GM19023 (cell line): ENCODE data around the gene RANBP10.

Source experiments
- ATAC-seq: cut with Tn5 transposase; IDR thresholded peaks from one replicate; pipeline ENCODE4 v1.9.1; 2021; ENCODE audit warnings: mild to moderate bottlenecking, moderate library complexity; ENCODE audit not compliant: unreplicated experiment

RANBP10 gene

DNA sequence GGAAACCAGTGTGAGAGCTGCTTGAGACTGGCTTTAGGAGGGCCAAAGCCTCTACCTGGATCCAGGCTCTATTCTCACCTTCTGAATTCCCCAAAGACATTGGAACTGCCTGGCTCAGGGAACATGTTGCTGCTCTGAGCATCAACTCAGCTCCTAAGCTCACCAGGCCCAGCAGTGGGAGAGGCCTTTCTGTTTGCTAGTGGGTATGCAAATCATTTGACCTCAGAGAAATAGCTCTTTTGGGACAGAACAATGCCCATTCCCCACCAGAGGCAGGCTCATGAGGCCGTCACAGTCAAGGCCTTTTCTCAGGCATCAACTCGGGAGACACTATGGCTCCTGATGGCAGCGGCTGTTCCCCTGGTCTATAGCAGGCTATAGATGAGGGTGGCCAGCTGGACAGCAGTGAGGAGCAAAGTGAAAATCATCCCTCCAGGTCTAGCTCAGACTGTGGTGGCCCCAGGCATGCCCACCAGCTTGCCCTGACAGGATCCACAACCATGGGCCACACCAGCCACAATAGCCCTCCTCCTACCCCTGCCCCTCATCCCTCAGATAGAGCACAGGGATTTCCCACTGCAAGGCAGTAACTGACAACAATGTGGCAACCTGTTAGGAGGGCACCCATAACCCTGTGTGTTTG is 56.8 kb downstream of the RANBP10 start:
- ATAC-seq: no peak

DNA sequence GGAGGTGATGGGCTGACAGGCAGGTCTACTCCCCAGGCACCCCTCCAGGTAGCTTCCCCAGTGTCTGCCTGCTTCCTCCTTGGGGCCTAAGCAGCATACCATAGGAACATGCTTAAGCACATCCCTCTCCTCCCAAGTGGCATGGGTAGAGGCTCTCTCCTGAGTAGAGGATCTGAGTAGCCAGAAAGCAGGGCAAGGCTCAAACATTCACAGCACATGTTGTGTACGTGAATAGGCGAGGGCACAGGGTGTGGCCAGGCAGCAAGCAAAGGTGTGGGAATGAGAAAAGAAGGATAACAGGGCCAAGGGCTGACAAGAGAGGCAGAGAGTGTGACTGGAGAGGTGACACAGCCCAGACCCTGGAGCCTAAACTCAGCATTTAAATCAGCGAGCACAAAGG is 57.5 kb downstream of the RANBP10 start:
- no peak for ATAC-seq

DNA sequence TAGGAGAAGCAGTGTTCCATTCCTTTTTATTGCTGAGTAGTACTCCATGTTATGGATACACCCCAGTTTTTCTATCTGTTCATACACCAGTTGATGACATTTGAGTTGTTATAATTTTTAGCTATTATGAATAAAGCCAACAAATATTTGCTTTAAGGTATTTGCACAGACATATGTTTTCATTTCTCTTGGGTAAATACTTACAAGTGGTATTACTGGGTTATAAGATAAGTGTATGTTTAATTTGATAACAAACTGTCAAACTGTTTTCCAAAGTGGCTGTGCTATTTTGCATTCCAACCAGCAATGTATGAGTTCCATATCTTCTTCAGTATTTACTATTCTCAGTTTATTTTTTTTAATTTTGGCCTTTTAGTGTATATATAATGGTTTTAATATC is 59.5 kb downstream of the RANBP10 start:
- no peak for ATAC-seq

DNA sequence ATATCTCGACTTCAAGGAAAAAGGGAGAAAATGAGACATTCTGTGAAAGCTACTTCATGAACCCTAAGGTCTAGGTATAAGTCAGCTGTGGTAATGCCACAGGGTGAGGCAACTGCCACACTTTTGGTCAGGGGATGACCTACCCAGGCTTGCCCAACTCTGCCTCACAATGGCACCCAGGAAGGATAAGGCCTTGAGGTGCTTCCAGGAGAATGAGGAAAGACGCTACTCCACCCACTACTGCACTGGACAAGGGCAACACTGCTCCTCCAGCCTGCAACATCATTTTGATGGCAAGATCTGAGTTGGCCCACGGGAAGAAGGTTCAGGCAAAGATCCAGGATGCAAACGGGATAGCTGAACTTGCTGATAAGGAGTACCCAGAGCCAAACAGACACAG is 65.2 kb downstream of the RANBP10 start:
- no peak for ATAC-seq

DNA sequence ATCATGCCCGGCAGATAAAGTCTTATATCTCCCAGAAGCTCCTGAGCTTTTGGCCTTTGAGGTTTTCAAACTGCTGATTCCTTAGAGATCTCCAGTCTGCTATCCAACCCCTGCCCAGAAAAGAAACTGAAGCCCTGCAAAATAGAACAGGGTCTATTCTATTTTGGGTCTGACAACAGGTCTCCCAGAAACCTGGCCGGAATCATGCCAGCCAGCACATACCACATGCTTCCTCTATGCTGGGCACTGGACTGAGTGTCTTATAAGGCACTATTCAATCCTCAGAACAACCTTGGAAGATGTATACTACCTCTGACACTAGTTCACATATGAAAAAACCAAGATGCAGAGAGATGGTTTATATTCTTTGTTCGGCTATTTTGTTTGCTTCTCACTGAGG is 66.0 kb downstream of the RANBP10 start:
- no peak for ATAC-seq

DNA sequence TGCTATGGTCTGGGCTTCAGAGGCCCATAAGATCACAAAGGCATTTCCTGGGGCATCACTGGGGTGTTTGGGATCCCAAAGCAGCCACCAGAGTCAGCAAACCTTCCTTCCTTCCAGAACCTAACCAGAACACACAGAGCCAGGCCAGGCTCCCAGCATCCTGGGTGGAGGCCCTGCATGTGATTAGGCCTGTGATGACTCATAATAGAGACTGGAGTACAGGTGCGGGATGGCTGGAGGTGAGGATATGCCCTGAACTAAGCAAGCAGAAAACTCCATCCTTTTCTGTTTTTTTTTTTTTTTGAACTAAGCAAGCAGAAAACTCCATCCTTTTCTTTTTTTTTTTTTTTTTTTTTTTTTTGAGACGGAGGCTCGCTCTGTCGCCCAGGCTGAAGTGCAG is 69.5 kb downstream of the RANBP10 start:
- no peak for ATAC-seq

DNA sequence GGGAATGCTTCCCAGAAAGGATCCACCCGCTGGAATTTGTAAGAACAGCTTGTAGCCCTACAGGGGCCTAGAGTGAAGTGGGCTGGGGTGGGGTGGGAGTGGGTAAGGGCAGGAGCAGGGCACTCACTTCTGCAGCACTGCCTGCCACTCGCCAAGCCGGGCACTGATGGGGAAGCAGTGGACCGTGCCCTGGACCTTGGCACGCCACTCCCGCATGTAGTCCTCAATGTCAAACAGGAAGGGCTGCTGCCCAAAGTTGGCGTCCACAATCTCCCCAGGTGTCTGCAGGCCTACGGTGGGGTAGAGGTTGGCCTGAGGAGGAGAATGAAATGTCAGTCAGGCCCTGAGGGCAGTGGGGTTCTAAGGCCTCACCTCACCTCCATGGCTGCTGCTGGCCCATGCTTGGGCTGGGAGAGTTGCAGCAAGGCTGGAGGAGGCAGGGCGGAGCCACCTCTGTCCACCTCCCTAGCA is 71.6 kb downstream of the RANBP10 start:
- no peak for ATAC-seq

DNA sequence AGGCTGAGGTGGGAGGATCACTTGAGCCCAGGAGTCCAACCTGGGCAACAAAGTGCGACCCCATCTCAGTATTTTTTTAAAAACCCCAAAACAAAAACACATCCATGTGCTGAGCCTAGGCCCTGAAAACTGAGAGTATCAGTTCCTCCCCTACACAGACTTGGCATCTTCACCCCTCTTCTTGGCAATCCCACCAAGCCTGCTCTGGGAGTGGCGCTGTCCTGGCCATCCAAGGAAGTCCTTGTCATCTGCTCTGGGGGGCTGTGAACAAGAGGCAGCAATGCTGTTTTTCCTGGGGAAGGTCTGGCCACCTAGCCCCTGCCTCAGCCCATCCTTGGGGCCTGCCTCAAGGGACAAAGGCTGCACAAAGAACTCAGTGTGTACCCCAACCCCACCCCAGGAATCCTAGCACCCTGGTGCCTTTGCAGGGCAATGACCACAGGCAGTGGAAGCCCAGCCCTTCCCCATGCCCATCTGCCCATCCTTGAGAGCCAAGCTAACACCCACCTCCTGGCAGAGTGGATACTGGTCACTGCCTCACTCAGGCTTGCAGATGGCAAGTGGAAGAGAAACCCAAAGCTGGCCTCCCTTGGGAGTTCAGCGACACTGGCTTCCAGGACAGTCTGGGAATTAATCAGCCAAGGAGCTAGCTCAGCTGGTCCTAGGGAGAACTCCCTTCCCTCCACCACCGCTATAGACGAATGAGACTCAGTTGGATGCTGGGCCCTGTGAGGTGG is 72.5 kb downstream of the RANBP10 start:
- ATAC-seq: no peak

DNA sequence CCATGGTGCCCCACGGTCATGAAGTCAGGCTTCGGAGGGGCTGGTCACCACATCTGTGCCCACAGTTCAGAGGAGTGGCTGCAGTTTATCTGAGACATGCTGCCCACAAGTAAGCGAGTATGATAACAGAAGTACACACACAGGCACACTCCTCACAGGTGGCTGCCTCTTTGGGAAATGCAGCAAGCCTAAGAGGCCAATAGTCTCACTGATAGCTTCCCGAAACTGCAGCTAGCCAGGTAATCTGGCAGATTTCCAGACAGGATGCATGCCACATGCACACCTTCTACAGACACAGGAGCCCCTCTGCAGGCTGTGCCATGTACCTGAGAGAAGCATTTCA is 74.6 kb downstream of the RANBP10 start:
- no peak for ATAC-seq

DNA sequence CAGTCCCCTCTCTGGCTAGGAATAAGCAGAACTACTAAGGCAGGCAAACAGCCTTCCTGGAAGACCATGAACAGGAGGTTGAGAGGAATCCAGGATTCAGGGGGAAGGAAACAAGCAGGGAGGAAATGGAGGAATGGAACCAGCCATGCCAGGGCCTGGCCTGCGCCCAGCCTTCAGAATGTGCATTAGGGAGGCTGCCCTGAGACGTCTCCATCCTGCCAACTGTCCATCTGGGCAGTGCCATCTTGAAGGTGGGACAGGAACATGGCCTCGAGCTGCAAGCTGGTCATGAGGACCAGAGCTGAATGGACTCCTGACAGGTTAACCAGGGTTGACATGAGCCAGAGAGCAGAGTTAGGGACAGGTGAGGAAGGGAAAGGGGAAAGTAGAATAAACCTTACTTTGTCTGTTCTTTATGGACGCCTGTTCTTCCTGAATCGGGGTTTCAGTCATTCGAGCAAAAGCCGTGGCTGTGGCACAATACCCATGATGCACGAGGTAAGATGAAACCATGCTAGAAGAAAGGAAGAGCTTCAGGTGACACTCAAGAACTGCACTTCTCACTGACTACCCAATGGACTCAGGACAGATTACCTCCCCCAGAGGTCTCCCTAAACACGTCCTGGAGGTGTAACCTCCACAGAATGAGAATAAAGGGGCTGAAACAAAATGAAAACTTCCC is 75.1 kb downstream of the RANBP10 start:
- no peak for ATAC-seq

DNA sequence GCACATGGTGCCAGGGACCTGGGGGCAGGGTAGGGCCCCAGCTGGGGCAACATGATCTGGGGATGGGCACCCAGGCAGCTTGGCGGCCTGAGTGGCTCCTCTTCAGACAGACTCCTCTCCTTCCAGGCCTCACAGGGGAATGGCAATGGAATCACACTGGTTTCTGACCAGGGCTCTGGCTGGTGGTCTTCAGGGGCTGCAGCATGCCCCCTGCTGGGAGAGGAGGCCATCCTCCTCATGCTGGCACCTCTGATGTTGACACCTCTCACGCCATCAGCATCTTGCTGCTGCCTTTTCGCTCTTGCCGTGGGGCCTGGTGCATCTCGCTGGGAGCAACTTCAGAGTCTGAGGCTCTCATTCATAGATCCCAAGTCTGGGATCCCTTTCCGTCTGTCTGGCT is 76.0 kb downstream of the RANBP10 start:
- no peak for ATAC-seq

DNA sequence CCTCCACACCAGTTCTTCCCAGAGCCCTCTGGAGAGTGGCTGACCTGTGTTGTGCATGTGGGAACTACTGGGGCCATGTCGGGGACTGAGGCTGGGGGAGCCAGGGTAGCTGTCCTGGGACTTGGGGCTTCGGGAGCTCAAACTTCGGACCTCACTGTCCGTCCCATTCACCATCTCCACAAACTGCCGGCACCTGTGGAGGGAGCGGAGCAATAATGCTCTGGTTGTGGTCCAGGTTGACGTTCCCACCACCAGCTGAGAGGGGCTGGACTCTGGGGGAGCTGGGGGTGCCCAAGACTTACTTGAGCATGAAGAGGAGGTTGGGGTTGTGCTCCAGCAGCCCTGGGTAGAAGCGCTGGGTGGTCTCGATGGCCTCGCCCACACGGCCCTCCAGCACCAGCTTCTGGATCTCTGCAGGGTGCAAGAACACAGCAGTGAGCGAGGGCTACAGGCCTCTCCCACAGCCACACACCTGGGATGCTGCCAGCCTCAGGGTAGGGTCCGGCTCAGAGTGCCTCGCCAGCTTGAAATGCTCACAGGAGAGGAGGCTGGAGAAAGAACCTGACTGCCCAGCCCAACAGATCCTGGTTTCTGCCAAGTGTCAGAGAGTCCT is 76.6 kb downstream of the RANBP10 start:
- no peak for ATAC-seq

DNA sequence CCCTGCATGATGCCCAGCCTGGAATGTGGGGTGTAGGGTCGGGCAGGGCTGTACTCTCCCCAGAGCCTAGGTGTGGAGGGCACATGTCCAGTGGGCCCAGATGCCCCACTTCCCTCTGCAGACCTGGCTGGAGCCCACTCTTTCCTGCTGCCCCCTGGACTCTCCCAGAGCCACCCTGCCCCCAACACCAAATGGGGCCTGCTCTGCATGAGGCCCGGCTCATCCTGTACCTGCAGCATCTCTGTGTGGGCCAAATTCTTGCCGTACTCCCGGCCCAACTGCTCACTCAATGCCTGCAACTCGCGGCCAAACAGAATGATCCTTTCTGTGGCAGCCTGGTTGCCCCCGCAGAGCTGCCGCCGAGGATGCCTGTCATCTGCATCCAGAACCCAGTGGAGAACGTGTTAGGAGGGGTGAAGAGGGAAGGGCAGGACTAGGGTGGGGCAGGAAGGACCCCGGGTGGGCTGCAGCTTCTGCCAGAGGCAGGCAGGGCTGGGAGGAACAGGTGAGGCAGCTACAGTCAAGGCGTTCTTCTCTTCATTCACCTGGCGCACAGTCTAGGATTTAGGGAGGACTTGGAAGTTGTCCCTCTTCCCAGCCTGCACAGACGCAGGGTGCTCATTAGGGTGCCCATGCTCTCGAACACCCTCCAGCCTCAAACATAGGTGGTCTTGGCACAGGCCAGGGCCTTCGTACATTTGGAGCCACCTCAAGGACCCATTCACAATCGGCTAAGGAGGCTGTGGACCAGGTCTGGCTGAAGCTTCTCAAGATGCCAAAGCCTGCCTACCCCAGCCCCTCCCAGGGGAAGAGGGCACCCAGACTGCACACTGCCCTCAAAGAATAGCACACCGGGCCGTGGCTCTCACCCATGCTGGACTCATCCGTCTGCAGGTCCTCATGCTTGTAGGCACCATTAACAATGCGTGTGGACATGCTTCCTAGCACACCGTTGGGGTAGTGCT is 78.6 kb downstream of the RANBP10 start:
- ATAC-seq: no peak

DNA sequence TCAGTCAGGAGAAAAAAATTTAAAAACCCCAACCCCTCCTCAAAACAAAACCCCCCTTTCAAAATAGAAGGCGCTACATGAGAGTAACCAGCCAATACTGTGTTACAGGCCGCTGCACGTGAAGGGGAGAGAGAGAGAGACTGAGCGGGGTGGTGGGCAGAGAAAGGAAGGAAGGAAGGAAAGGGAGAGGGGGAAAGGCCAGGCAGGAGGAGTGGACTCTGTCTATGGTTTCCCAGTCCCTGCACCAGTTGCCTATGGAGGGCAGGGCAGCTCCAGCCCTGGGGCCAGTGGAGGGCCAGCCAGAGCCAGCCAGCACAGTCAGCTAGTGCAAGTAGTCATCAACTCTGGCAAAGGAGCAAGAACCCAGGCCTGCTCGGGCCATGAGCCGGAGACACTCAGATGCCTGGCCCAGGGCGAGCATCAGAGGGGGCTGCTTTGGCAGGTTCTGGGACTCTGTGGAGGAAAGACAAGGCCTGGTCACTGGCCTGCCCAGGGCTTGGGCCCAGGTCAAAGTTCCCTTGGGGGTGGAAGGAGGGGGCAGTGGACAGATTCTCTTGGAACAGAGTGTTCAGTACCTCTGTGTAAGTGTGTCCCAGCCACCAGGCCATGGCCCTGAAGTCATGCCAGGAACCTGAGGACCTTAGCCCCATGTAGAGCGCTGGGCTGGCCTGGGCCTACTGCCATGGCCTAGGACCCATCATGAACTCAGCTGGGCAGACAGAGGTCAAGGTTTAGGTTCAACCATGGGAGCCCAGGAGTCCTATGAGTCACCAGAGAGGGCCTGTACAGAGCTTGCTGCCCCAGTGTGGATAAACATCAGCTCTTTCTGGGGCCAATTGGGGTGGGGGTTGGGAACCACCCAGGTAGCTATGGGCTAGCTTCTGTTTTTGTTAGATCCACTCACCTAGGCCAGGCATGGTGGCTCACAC is 80.0 kb downstream of the RANBP10 start:
- no peak for ATAC-seq

DNA sequence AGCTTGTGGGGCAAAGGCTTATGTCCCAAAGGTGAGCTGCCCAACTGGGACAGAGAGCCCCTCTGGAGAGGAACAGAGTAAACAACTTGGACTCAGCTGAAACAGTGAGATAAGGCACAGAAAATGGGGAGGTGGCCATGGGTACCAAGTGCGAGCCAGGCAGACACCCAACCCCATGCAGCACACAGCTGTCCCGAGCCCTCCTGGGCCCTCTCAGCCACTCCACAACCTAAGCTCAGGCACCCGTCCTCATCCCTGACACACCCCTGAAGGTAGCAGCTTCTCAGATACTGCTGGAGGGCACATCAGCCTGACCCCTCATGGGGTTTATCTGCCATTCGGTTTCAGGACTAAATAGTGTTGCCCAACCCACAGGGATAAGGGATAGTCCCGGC is 82.5 kb downstream of the RANBP10 start:
- no peak for ATAC-seq

DNA sequence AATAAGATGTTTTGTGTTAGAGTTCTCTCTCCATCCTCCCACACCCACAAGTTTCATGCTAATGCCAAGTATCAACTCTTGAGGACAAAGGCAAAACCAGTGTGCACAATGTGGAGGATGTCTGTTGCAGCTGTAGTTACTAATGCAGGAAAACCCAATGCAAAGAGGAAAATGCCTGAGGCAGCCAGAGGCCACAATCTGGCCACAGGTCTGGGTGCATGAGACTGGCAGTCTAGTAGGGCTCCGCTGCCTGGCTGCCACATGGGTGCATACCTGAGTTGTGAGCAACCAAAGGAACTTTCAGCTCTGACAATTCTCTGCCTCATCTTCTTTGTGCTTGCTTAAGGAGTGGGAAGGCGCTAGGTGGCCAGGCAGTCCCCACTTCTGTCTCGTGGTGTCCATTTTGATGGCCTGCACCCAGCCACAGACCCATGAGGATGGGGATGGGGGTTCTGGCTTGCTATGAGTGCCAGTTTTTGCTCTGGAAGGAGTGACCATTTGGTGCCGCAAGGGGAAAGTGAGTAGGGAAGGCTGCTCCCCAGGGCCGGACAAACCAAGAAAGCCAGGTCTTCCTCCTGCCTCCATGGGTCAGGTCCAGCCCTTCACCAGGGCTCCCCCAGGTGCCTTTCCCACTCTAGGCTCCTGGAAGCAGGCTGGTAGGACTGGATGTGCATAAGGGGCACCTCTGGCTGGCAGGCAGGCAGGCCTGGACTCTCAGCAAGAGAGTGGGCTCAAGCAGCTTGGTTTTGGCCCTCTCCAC is 83.0 kb downstream of the RANBP10 start:
- no peak for ATAC-seq

DNA sequence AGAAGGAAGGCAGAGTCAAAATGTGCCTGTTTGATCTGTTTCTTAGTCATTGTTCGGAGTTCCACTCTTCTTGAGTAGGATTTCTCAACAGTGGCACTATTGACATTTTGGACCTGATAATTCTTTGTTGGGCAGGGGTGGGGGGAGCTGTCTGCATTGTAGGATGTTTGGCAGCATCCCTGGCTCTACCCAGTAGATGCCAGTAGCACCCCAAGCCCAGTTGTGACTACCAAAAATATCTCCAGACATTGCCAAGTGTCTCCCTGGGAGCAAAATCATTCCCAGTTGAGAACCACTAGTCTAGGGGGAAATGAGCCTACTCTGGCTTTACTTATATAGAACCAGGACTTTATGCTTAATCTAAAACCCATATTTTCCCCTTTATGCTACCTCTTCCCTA is 86.1 kb downstream of the RANBP10 start:
- no peak for ATAC-seq

DNA sequence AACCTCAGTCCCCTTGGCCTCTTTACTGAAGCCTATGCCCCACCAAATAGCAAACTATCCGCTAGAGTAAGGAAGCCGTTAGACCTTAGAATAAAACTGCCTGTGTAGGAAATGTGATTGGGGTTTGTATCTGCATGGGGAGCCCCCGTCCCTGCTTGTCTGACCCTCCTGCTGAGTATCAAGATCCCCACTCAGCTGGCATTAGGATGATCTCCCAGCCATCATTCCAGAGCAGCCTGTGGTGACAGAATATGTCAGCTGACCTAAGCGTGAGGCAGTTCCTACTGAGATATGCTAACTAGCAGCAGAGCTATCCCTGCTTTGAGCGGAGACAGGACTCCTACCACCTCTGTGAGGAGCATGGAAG is 86.6 kb downstream of the RANBP10 start:
- no peak for ATAC-seq
